AG04449 (cell line): ENCODE measurements around the gene TUBB.

Source experiments
- CTCF ChIA-PET: fragments of 350-600 bp; formaldehyde crosslinking; extraction: SDS; loops from one replicate; lab custom pipeline; 2021; ENCODE audit warnings: antibody characterized with exemption; lab: Yijun Ruan, JAX
- POLR2A ChIA-PET: fragments of 400-600, 350-600 bp; formaldehyde crosslinking; extraction: SDS; loops from one replicate; lab custom pipeline; 2020; ENCODE audit warnings: antibody characterized with exemption, inconsistent platforms; lab: Yijun Ruan, JAX
- DNase-seq: peaks from one replicate; pipeline ENCODE4 v3.0.0-alpha.2; 2010; ENCODE audit warnings: low read depth, low spot score
- H3K4me3 ChIP-seq: 2 replicates; pipeline ENCODE4 v1.5.1; 2011; ENCODE audit warnings: low read depth, mild to moderate bottlenecking, control low read depth, low read length
- CTCF ChIP-seq: IDR thresholded peaks from one replicate; pipeline ENCODE4 v1.5.1; 2011; ENCODE audit warnings: mild to moderate bottlenecking, moderate library complexity, low read length, control low read depth, inconsistent platforms; ENCODE audit not compliant: insufficient read depth; ENCODE audit errors: missing control alignments

The TUBB gene

GRCh38 chr6:30769853-30770524 is 49.8 kb downstream of the TUBB start:
- no peak for TF ChIP-seq CTCF
- DNase-seq = no peak
- CTCF ChIA-PET = interaction anchor here (0.6 to 1.9 kb wide), 6 partner anchors 9 to 52 kb away, joined by 3 to 6 read pairs (median 4); no protein-coding TSS in a partner anchor
- POLR2A ChIA-PET = interaction anchor here (0.5 to 2.8 kb wide), 8 partner anchors 11 to 59 kb away, joined by 4 to 46 read pairs (median 14); partner anchors contain the start of genes FLOT1 and IER3
- H3K4me3 ChIP-seq = no peak overlapping the region

- DNase-seq = no peak
- no peak for TF ChIP-seq CTCF
- ChIA-PET CTCF (interaction anchor here (1.1 to 1.9 kb wide), 4 partner anchors 8 to 52 kb away, joined by 3 to 6 read pairs (median 4); no protein-coding TSS in a partner anchor), POLR2A (interaction anchor here (2.3 to 2.8 kb wide), 3 partner anchors 11 to 18 kb away, joined by 16 to 42 read pairs (median 33); no protein-coding TSS in a partner anchor)
- H3K4me3 ChIP-seq = no peak overlapping the region
These were observed 50.4 kb downstream of the TUBB start for GRCh38 chr6:30770592-30770991.

GRCh38 chr6:30774701-30775100 is 54.5 kb downstream of the TUBB start:
- ChIA-PET POLR2A (no interaction called here), CTCF (no interaction called here)
- no peak for DNase-seq
- no peak for TF ChIP-seq CTCF
- no peak overlapping the region for H3K4me3 ChIP-seq
